Myometrial cell (primary cell): ENCODE data around the gene TMEM89. TPM values are rescaled to one million over a fixed set of nuclear protein-coding genes. Genes with fewer than 3 reads are reported as not detected.

Source experiments
- total RNA-seq: library from RNA; depleted of rRNA; stranded (reverse); fragments of >200 nt; gene quantifications from 2 replicates; pipeline ENCODE4 v1.2.3, GENCODE V29; 2015

Gene TMEM89, protein sequence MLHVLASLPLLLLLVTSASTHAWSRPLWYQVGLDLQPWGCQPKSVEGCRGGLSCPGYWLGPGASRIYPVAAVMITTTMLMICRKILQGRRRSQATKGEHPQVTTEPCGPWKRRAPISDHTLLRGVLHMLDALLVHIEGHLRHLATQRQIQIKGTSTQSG
- not detected in 2 replicates for total RNA-seq

DNA sequence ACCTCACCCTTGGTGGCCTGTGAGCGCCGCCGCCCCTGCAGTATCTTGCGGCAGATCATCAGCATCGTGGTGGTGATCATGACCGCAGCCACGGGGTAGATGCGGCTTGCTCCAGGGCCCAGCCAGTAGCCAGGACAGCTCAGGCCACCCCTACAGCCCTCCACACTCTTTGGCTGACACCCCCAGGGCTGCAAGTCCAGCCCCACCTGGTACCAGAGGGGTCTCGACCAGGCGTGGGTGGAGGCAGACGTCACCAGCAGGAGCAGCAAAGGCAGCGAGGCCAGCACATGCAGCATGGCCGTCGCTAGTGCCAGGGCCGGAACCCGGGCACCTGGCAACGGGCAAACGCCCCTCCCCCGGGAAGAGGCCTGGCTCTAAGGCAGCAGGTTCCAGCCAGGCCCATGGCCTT, at the start of gene TMEM89:
TSS of gene TMEM89 (minus strand) at position 309 of the 409 bp plus-strand sequence. CDS start at position 296, 13 bp downstream.

DNA sequence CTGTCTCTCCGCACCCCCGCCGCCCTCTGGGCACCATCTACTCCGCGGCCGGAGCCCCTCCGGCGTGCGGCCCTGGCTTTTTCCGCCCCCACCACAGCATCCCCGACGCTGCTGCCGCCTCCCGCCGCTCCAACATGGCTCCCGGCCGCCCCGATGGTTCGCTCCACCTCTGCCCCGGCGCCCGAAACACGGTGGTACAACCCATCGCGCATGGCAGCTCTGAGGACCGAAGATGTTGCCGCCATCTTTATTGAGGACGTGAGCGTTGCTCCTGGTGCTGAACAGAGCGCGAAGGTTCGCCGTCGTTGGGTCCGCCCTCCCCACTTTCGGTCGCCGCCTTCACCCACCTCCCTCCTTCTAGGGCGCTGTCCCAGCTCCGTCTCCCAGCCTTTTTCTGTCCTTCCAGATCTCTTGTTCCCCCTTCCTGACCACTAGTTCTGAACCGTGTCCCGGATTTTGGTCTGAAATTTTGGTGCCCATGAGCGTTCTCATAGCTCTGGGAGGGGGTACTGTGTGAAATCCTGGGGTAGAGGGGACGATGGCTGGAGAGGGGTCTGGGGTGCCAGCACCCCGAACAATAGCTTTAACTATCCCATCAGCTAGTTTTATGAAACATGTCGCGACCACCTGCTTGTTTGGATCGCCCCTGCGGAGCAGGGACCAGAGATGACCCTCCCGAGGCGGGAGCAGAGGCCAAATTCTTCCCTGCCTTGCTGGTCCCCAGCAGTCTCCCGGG, 41.4 kb upstream of the TMEM89 start, which contains the start of gene CELSR3:
TSS of gene CELSR3 (minus strand) at position 134 of the 736 bp plus-strand sequence. CDS start 252 bp downstream, outside the sequence.

GRCh38 chr3:48635222-48636021, 13.9 kb upstream of the TMEM89 start, which contains the start of gene SLC26A6:
Gene SLC26A6 (minus strand): TSS chr3:48635461. CDS start chr3:48635393, 68 bp downstream.

DNA sequence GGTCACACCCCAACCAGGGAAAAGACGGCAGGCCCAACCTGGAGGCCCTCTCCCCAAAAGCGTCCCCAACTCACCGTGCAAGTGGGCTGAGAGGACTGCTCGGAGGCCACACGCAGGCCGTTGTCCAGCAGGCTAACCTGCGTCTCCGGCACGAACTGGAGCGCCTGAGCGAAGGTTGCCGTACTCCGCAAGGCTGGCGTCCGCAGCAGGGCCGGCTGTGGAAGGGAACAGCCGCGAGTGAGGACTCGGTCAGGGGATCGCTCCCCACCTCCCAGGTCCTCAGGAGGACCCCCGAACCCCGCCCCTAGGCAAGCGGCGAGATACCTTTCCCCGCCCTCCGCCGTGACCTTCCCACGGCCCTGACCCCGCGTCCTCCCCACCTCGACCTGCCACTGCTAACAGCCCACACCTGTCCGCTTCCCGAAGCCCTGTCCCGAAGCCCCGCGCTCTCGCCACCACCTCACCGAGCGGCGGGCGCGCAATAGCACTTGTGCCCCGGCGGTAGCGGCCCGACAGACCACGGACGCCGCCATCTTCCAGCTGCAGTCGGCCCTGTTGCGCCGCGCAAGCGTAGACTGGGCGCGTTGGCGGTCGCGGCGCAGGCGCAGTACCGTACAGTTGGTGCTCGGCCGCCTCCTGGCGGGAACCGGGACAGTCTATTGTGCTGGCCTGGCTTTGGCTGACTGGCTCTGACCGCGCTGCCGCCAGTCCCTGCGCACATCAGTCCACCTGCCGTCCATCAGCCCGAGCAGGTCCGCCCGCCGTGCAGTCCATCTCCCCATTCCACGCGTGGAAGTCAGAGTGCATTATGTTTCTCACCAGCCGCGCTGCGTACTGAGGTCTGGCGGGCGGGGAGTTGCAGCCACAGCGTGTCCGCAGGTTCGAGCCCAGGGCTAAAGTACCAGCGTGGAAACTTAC, 12.2 kb downstream of the TMEM89 start, which contains the start of gene UQCRC1:
TSS of gene UQCRC1 (minus strand) at position 559 of the 918 bp plus-strand sequence. CDS start at position 533, 26 bp downstream.

DNA sequence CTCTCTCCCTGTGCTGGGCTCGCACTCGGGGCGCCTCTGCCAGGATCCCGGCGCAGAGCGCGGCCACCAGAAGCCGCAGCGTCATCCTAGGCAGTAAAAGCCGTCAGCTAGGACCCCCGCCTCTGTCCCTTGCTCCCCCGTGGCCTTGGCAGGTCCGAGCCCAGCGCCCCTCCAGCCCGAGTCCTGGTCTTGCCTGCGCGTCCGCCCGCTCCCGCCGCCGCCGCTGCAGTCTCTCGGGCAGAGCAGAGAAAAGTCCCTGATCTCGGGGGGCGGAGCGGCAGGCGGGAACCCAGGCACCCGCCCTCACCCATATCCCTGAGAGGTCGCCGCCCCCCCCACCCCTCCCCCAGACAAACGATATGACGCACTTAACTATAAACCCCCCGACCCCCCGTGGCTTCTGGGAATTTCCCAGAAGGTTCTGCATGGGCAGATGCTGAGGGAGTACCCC, 26.5 kb downstream of the TMEM89 start, which contains the start of gene COL7A1:
TSS of gene COL7A1 (minus strand) at position 255 of the 451 bp plus-strand sequence. CDS start at position 85, 170 bp downstream.

Other genes starting within 250 kb of the TMEM89 start
- gene FBXW12, start 249.6 kb downstream of the TMEM89 start, total RNA-seq, result not detected in 2 replicates
- 17.5 and 18.2 TPM in 2 replicates for gene PLXNB1, start 191.7 kb downstream of the TMEM89 start, total RNA-seq
- gene CCDC51, start 181.7 kb downstream of the TMEM89 start, total RNA-seq, result 14.2 and 24.5 TPM in 2 replicates
- 410 and 450 TPM in 2 replicates for gene TMA7, start 181.5 kb downstream of the TMEM89 start, total RNA-seq
- gene ATRIP, start 175.0 kb downstream of the TMEM89 start, total RNA-seq, result 4.3 and 17.0 TPM in 2 replicates
- gene SHISA5, start 117.6 kb downstream of the TMEM89 start, total RNA-seq, result 235 and 272 TPM in 2 replicates
- 13.8 and 14.4 TPM in 2 replicates for gene PFKFB4, start 65.0 kb downstream of the TMEM89 start, total RNA-seq
- gene UCN2, start 58.0 kb downstream of the TMEM89 start, total RNA-seq, result not detected in 2 replicates
- gene COL7A1, start 26.4 kb downstream of the TMEM89 start, total RNA-seq, result 4.4 and 6.6 TPM in 2 replicates
- gene UQCRC1, start 12.1 kb downstream of the TMEM89 start, total RNA-seq, result 425 and 465 TPM in 2 replicates
- gene SLC26A6, start 13.7 kb upstream of the TMEM89 start, total RNA-seq, result 19.3 and 26.2 TPM in 2 replicates
- 0.86 and 1.4 TPM in 2 replicates for gene CELSR3, start 41.1 kb upstream of the TMEM89 start, total RNA-seq
- 27.1 and 31.4 TPM in 2 replicates for gene NCKIPSD, start 64.1 kb upstream of the TMEM89 start, total RNA-seq
- gene IP6K2, start 95.5 kb upstream of the TMEM89 start, total RNA-seq, result 50.9 and 57.1 TPM in 2 replicates
- 28.5 and 34.7 TPM in 2 replicates for gene PRKAR2A, start 226.1 kb upstream of the TMEM89 start, total RNA-seq